ENCODE measurements around the gene SLC29A2.

DNA sequence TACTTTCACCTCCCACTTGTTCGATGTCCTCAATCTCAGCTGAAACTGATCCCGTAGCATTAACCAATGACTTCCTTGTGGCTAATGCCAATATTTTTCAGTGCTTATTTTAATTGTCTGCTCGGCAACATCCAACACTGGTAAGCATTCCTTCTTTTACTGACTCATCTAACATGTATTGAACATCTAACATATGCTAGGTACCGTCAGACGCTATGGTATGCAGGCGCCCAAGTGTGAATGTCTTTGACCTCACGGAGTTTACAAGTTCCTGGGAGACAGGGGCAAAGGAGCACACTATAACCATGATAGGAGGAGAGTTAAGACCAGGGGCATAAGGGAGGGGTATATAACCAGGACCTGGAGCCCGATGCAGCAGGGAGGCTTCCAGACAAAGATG lies 28.4 kb downstream of the SLC29A2 start:
- TF ChIP-seq CTCF (IDR thresholded peaks at IDR 0.05) (no peak), POLR2AphosphoS5 (IDR thresholded peaks at IDR 0.05) (no peak), POLR2A (IDR thresholded peaks at IDR 0.05) (no peak)

All from upper lobe of left lung (tissue), 4 donors.